Activated T-cell treated with anti-CD3 and anti-CD28 coated beads, Interleukin-2, amount 50 U/mL, for 24 hours (primary cell): ENCODE data around the gene SLAMF7.
"Not testable (repeated sequence)": the region's sequence is repeated elsewhere in the genome, so short reads cannot be mapped to it uniquely, and the experiment has no call there.

Experiments
- DNase-seq: peaks from one replicate; pipeline ENCODE4 v3.0.0-alpha.2; 2020
- H3K27ac Mint-ChIP-seq: 2 replicates; pipeline ENCODE4 v1.8.0; 2020; ENCODE audit warnings: mild to moderate bottlenecking, mixed read lengths
- H3K27me3 Mint-ChIP-seq: 2 replicates; pipeline ENCODE4 v1.8.0; 2020; ENCODE audit warnings: mixed read lengths
- H3K36me3 Mint-ChIP-seq: 2 replicates; pipeline ENCODE4 v1.8.0; 2020; ENCODE audit warnings: low read depth, mixed read lengths
- H3K4me1 Mint-ChIP-seq: 2 replicates; pipeline ENCODE4 v1.8.0; 2020; ENCODE audit warnings: low read depth, mixed read lengths
- H3K4me3 Mint-ChIP-seq: 2 replicates; pipeline ENCODE4 v1.8.0; 2020; ENCODE audit warnings: mild to moderate bottlenecking, moderate library complexity, mixed read lengths
- H3K9me3 Mint-ChIP-seq: 2 replicates; pipeline ENCODE4 v1.8.0; 2020; ENCODE audit warnings: mixed read lengths

The SLAMF7 gene, protein sequence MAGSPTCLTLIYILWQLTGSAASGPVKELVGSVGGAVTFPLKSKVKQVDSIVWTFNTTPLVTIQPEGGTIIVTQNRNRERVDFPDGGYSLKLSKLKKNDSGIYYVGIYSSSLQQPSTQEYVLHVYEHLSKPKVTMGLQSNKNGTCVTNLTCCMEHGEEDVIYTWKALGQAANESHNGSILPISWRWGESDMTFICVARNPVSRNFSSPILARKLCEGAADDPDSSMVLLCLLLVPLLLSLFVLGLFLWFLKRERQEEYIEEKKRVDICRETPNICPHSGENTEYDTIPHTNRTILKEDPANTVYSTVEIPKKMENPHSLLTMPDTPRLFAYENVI

GRCh38 chr1:160739098-160739511 lies at the start of gene SLAMF7:
Gene SLAMF7 (plus strand): TSS chr1:160739247. CDS start chr1:160739302, 55 bp downstream.
- Mint-ChIP-seq H3K27ac (peak within 1 kb of the TSS; percentile 87), H3K4me1 (peaks cover 81% of the 10 kb centered on the region), H3K4me3 (peak within 1 kb of the TSS; percentile 81), H3K27me3 (no peaks in the 10 kb centered on the region), H3K9me3 (peaks cover 25% of the 10 kb centered on the region), H3K36me3 (peaks cover 70% of the 10 kb centered on the region)
- no peak for DNase-seq

- not testable (repeated sequence) for DNase-seq
- Mint-ChIP-seq H3K27ac (peak overlapping the region; percentile 80), H3K4me1 (peaks cover 86% of the 10 kb centered on the region)
Observed at GRCh38 chr1:160692390-160692789, 46.7 kb upstream of the SLAMF7 start.

DNA sequence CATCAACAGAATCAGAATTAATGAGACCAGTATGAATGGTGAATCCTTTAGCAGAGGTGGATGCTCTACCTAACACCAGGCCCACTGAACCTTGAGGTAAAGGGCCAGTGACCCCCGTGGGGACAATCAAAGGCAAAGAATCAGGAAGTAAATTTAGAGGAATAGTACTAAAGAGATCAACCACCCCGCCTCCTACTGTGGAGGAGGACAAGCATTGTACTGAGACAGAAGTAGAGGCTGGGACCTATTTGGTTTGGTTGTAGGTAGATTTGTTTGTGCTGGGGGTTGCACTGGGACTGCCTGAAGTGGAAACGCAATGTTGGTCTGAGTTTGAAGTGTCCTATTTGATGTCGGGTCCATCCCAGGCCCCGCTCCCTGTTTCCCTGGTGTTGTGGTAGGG lies 36.9 kb upstream of the SLAMF7 start:
- H3K4me1 Mint-ChIP-seq: peaks cover 89% of the 10 kb centered on the region

More at GRCh38 chr1:160692390-160692789, 46.7 kb upstream of the SLAMF7 start:
- not testable (repeated sequence) for H3K27me3 Mint-ChIP-seq, H3K9me3 Mint-ChIP-seq, H3K4me3 Mint-ChIP-seq
- H3K36me3 Mint-ChIP-seq: peaks cover 89% of the 10 kb centered on the region

DNA sequence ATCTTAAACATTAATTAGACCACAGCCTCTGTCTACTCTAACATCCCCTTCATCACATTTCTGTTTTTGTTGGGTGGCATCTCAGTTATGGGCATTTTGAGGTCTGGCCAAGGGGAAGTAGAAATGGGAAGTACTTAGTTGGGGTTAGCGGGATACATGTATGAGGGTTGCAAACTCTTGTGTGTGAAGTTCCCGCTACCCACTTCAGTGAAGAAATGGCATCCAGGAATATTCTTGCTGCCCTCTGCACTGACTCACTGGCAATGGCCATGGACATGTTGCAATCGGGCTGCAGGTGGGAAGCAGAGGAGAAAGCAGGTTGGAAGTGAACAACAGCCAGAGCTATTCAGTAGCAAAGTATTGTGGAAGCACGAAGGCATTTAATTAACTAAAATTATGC lies 34.8 kb upstream of the SLAMF7 start:
- no peaks in the 10 kb centered on the region for H3K9me3 Mint-ChIP-seq
- peaks cover 68% of the 10 kb centered on the region for H3K4me1 Mint-ChIP-seq
- H3K27ac Mint-ChIP-seq: no peak overlapping the region
- peaks cover 2% of the 10 kb centered on the region for H3K36me3 Mint-ChIP-seq
- H3K27me3 Mint-ChIP-seq: no peaks in the 10 kb centered on the region
- no peak overlapping the region for H3K4me3 Mint-ChIP-seq
- no peak for DNase-seq

More for the DNA sequence above, 36.9 kb upstream of the SLAMF7 start:
- Mint-ChIP-seq H3K9me3 (no peaks in the 10 kb centered on the region), H3K27me3 (no peaks in the 10 kb centered on the region), H3K27ac (no peak overlapping the region), H3K36me3 (peaks cover 24% of the 10 kb centered on the region), H3K4me3 (peak overlapping the region; percentile 8)
- no peak for DNase-seq

- H3K27me3 Mint-ChIP-seq, H3K9me3 Mint-ChIP-seq, H3K4me3 Mint-ChIP-seq, DNase-seq, H3K36me3 Mint-ChIP-seq, H3K27ac Mint-ChIP-seq: not testable (repeated sequence)
- H3K4me1 Mint-ChIP-seq: peaks cover 63% of the 10 kb centered on the region
Observed at GRCh38 chr1:160705212-160705621, 33.8 kb upstream of the SLAMF7 start.

GRCh38 chr1:160705742-160706141 lies 33.3 kb upstream of the SLAMF7 start:
- no peak for DNase-seq
- Mint-ChIP-seq H3K36me3 (no peaks in the 10 kb centered on the region), H3K27me3 (no peaks in the 10 kb centered on the region), H3K27ac (no peak overlapping the region), H3K4me3 (no peak overlapping the region), H3K9me3 (no peaks in the 10 kb centered on the region), H3K4me1 (peaks cover 57% of the 10 kb centered on the region)

DNA sequence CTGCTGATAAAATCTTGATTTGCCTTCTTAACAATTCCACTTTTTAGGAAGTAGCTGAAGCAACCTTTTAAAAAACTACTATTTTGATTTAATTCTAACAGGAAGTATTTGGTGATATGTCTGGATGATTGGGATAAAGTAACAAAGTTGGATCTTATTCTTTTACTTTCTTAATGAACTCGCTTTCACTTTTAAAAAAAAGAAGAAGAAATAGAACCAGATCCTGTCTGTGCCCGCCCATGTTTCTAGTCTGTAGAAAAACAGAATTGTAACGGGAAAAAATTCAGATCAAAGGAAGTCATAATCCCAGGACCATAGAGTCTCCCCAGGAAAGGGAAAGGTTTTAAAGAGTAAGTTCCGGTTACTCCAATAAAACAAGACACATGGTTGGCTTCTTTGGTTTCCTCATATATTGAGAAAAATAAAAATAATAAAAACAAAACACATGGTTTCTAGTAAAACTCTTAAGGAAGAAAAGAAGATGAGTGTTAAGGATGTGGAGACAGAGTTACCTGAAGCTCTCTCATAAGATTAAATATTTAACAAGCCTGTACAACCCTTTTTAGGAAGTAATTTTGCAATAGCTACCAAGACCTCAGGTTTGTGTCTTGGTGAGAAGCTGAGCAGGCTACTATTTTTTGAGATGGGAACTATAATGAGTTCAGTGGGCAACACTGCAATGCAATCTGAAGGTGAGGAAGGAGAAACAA lies 32.4 kb upstream of the SLAMF7 start:
- H3K4me1 Mint-ChIP-seq: peaks cover 49% of the 10 kb centered on the region

GRCh38 chr1:160707236-160708064 lies 31.6 kb upstream of the SLAMF7 start:
- H3K9me3 Mint-ChIP-seq: no peaks in the 10 kb centered on the region
- no peaks in the 10 kb centered on the region for H3K36me3 Mint-ChIP-seq
- no peaks in the 10 kb centered on the region for H3K27me3 Mint-ChIP-seq
- H3K4me3 Mint-ChIP-seq: no peak overlapping the region
- DNase-seq: no peak
- H3K27ac Mint-ChIP-seq: no peak overlapping the region
- H3K4me1 Mint-ChIP-seq: peaks cover 49% of the 10 kb centered on the region

More for the DNA sequence above, 32.4 kb upstream of the SLAMF7 start:
- no peaks in the 10 kb centered on the region for H3K36me3 Mint-ChIP-seq
- H3K9me3 Mint-ChIP-seq: no peaks in the 10 kb centered on the region
- no peak overlapping the region for H3K4me3 Mint-ChIP-seq
- H3K27me3 Mint-ChIP-seq: no peaks in the 10 kb centered on the region
- no peak for DNase-seq
- no peak overlapping the region for H3K27ac Mint-ChIP-seq

- no peak for DNase-seq
- Mint-ChIP-seq H3K27me3 (no peaks in the 10 kb centered on the region), H3K27ac (no peak overlapping the region), H3K4me3 (no peak overlapping the region), H3K36me3 (no peaks in the 10 kb centered on the region), H3K4me1 (peaks cover 49% of the 10 kb centered on the region), H3K9me3 (no peaks in the 10 kb centered on the region)
Observed at GRCh38 chr1:160708118-160708517, 30.9 kb upstream of the SLAMF7 start.

GRCh38 chr1:160708801-160709200 lies 30.2 kb upstream of the SLAMF7 start:
- no peaks in the 10 kb centered on the region for H3K9me3 Mint-ChIP-seq
- DNase-seq: peak; percentile 60
- no peaks in the 10 kb centered on the region for H3K27me3 Mint-ChIP-seq
- H3K4me3 Mint-ChIP-seq: no peak overlapping the region
- H3K36me3 Mint-ChIP-seq: no peaks in the 10 kb centered on the region
- H3K27ac Mint-ChIP-seq: no peak overlapping the region
- peaks cover 47% of the 10 kb centered on the region for H3K4me1 Mint-ChIP-seq

- no peak for DNase-seq
- Mint-ChIP-seq H3K27me3 (no peaks in the 10 kb centered on the region), H3K9me3 (no peaks in the 10 kb centered on the region), H3K36me3 (no peaks in the 10 kb centered on the region), H3K4me3 (no peak overlapping the region), H3K27ac (no peak overlapping the region), H3K4me1 (peaks cover 48% of the 10 kb centered on the region)
Observed at GRCh38 chr1:160709715-160710114, 29.3 kb upstream of the SLAMF7 start.

DNA sequence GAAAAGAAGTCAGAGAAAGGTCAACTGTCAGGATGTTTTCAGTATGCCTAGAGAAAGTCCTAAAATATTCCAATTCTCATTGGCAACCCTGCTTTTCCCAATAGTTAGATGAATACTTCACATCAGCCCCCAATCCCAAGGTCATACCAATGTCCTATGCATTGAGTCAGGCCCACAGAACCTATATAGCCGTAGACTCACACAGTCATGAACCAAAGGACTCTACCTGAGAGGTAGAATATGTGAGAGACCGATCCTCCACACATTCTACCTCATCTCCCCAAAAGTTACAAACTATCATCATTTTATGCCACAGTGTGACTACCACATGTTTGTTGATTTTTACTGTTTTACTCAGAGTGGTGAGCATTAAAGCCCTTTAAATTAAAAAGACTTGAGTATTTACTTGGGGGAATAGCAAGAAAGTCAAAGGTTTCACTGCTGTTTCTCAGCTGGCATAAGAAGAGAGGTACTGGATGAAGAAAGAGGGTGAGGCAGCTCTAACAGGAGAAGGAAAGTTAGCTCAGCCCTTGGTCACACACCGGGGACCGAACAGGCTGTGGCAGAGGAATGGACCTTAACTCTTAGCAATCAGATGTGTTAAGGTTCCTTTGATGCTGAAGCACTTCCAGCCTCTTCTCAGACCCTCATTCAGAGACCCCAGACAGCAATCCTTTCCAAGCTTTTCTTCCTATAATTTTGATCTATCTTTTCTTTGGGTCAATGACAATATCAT lies 28.4 kb upstream of the SLAMF7 start:
- Mint-ChIP-seq H3K9me3 (no peaks in the 10 kb centered on the region), H3K4me1 (peaks cover 48% of the 10 kb centered on the region), H3K27me3 (no peaks in the 10 kb centered on the region), H3K27ac (no peak overlapping the region), H3K4me3 (no peak overlapping the region), H3K36me3 (no peaks in the 10 kb centered on the region)
- no peak for DNase-seq

DNA sequence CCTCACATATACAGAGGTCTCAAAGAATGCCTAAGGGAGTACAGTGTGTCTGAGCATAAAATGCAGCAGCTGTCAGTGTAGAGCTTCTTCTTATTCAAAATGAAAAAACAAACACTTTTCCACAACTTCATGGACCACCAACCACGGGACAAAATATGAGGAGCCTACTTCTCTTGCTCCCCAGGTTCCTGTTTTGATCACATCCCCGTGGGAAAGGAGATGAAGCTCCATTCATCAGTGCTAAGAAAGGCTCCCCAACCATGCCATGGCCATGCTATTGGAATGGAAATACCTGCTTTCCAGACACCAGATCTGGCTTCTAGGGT lies 27.8 kb upstream of the SLAMF7 start:
- no peak overlapping the region for H3K27ac Mint-ChIP-seq
- DNase-seq: no peak

More for the DNA sequence above, 27.8 kb upstream of the SLAMF7 start:
- H3K4me3 Mint-ChIP-seq: no peak overlapping the region
- H3K36me3 Mint-ChIP-seq: no peaks in the 10 kb centered on the region
- peaks cover 45% of the 10 kb centered on the region for H3K4me1 Mint-ChIP-seq
- H3K9me3 Mint-ChIP-seq: no peaks in the 10 kb centered on the region
- H3K27me3 Mint-ChIP-seq: no peaks in the 10 kb centered on the region
